A673 (cell line): ENCODE measurements around the gene CPT1C. TPM values are rescaled to one million over a fixed set of nuclear protein-coding genes. Genes with fewer than 3 reads are reported as not detected.

Source experiments
- BruUV-seq: library from RNA; stranded (reverse); fragments of 400-500 nt; replicated peaks from 2 replicates; lab custom pipeline; 2021; lab: Mats Ljungman, UMichigan
- CTCF ChIA-PET: fragments of 300-600 bp; sonication (Branson Sonifier 250); formaldehyde crosslinking; loops from one replicate; lab custom pipeline; 2022; ENCODE audit warnings: antibody characterized with exemption; lab: Charles Lee
- POLR2A ChIA-PET: fragments of 300-600 bp; sonication (Branson Sonifier 250); formaldehyde crosslinking; loops from one replicate; lab custom pipeline; 2022; ENCODE audit warnings: antibody characterized with exemption; ENCODE audit not compliant: low non-redundant PET; lab: Charles Lee
- DNase-seq: peaks from one replicate; pipeline ENCODE4 v3.0.0-alpha.2; 2015; ENCODE audit warnings: low spot score
- H3K27ac ChIP-seq: fragments of 200-600 bp; sonication (generic); 2 replicates; pipeline ENCODE4 v1.5.1; 2016; ENCODE audit warnings: mixed run types, low read depth, mild to moderate bottlenecking, mixed read lengths, antibody characterized with exemption, low read length; ENCODE audit not compliant: poor library complexity, severe bottlenecking
- H3K27me3 ChIP-seq: fragments of 200-600 bp; sonication (generic); replicated peaks from 2 replicates; pipeline ENCODE4 v1.6.1; 2017; ENCODE audit warnings: mixed run types, low read depth, mild to moderate bottlenecking, mixed read lengths, antibody characterized with exemption, low read length; ENCODE audit not compliant: insufficient read depth, poor library complexity
- H3K36me3 ChIP-seq: fragments of 200-600 bp; sonication (generic); 2 replicates; pipeline ENCODE4 v1.6.1; 2016; ENCODE audit warnings: mixed run types, mild to moderate bottlenecking, mixed read lengths, antibody characterized with exemption, low read length; ENCODE audit not compliant: insufficient read depth, poor library complexity, severe bottlenecking
- H3K4me1 ChIP-seq: fragments of 200-600 bp; sonication (generic); 2 replicates; pipeline ENCODE4 v1.6.1; 2017; ENCODE audit warnings: mixed run types, mild to moderate bottlenecking, mixed read lengths, antibody characterized with exemption, low read length; ENCODE audit not compliant: insufficient read depth, poor library complexity, severe bottlenecking
- H3K4me3 ChIP-seq: fragments of 200-600 bp; sonication (generic); 2 replicates; pipeline ENCODE4 v1.5.1; 2016; ENCODE audit warnings: low read depth, mixed run types, mild to moderate bottlenecking, mixed read lengths, low read length; ENCODE audit not compliant: poor library complexity, severe bottlenecking
- H3K9me3 ChIP-seq: fragments of 200-600 bp; sonication (generic); 2 replicates; pipeline ENCODE4 v1.6.1; 2016; ENCODE audit warnings: mixed run types, low read depth, mild to moderate bottlenecking, mixed read lengths, antibody characterized with exemption, low read length; ENCODE audit not compliant: poor library complexity, severe bottlenecking
- EZH2 ChIP-seq: fragments of 200-600 bp; sonication (generic); IDR thresholded peaks from 2 replicates; pipeline ENCODE4 v1.6.1; 2017; ENCODE audit warnings: borderline replicate concordance, low read depth, mild to moderate bottlenecking, mixed read lengths, antibody characterized with exemption, low read length; ENCODE audit not compliant: poor library complexity, severe bottlenecking
- intact Hi-C: fragments of 100-400 bp; cut with micrococcal nuclease; formaldehyde crosslinking; loops from one replicate; pipeline ENCODE4 v1.10.0; 2022; ENCODE audit not compliant: unreplicated experiment
- total RNA-seq: library from RNA; stranded (reverse); gene quantifications from 2 replicates; pipeline ENCODE4 v1.2.3, GENCODE V29; 2021
- TF ChIP-seq, protein P1 (sequence below): fragments of 300-800, 200-600 bp; sonication (generic); conservative IDR thresholded peaks from 2 replicates; pipeline ENCODE4 v1.5.1; 2017; ENCODE audit warnings: low read depth, mild to moderate bottlenecking, antibody characterized with exemption, low read length, moderate library complexity, mixed read lengths

CPT1C gene
- total RNA-seq, 1 experiment from 2014 or later = 23.3 TPM

- TF ChIP-seq, protein P1, sequence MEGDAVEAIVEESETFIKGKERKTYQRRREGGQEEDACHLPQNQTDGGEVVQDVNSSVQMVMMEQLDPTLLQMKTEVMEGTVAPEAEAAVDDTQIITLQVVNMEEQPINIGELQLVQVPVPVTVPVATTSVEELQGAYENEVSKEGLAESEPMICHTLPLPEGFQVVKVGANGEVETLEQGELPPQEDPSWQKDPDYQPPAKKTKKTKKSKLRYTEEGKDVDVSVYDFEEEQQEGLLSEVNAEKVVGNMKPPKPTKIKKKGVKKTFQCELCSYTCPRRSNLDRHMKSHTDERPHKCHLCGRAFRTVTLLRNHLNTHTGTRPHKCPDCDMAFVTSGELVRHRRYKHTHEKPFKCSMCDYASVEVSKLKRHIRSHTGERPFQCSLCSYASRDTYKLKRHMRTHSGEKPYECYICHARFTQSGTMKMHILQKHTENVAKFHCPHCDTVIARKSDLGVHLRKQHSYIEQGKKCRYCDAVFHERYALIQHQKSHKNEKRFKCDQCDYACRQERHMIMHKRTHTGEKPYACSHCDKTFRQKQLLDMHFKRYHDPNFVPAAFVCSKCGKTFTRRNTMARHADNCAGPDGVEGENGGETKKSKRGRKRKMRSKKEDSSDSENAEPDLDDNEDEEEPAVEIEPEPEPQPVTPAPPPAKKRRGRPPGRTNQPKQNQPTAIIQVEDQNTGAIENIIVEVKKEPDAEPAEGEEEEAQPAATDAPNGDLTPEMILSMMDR = no peak
- TF ChIP-seq EZH2 = no peak
- Histone ChIP-seq H3K4me3 (no peak overlapping the region), H3K27ac (no peak overlapping the region), H3K36me3 (no peaks in the 10 kb centered on the region), H3K4me1 (no peaks in the 10 kb centered on the region), H3K27me3 (no peaks in the 10 kb centered on the region), H3K9me3 (no peaks in the 10 kb centered on the region)
- POLR2A ChIA-PET = no interaction called here
- DNase-seq = no peak
- intact Hi-C loops = no loop called here
- CTCF ChIA-PET = no interaction called here
- no TSS peak for BruUV-seq
These were observed 22.4 kb downstream of the CPT1C start for GRCh38 chr19:49713236-49713845.

DNA sequence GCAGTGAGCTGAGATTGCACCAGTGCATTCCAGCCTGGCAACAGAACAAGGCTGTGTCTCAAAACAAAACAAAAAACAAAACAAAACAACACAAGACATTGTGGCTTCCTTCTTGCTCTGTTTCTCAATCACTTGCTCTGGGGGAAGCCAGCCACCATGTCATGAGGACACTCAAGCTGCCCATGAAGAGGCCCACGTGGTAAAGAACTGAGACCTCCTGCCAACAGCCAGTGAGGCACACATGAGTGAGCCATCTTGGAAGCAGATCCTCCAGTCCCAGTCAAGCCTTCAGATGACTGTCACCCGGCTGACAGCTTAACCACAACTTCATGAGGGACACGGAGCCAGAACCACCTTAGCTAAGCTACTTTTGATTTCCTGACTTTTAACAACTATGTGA is 25.2 kb downstream of the CPT1C start:
- BruUV-seq = no TSS peak
- POLR2A ChIA-PET = interaction anchor here (0.6 kb wide), 1 partner anchor 149 kb away, joined by 4 read pairs; no protein-coding TSS in a partner anchor
- CTCF ChIA-PET = interaction anchor here (0.7 kb wide), 1 partner anchor 26 kb away, joined by 3 read pairs; no protein-coding TSS in a partner anchor
- Histone ChIP-seq H3K27me3 (no peaks in the 10 kb centered on the region), H3K4me3 (no peak overlapping the region), H3K36me3 (no peaks in the 10 kb centered on the region), H3K27ac (no peak overlapping the region), H3K9me3 (no peaks in the 10 kb centered on the region), H3K4me1 (no peaks in the 10 kb centered on the region)
- intact Hi-C loops = no loop called here
- DNase-seq = no peak
- TF ChIP-seq, protein P1 = no peak
- TF ChIP-seq EZH2 = no peak

GRCh38 chr19:49718511-49718910 is 27.6 kb downstream of the CPT1C start:
- intact Hi-C loops = no loop called here
- CTCF ChIA-PET = interaction anchor here (0.6 to 0.8 kb wide), 2 partner anchors 101 to 332 kb away, joined by 3 to 4 read pairs; no protein-coding TSS in a partner anchor

More at GRCh38 chr19:49718511-49718910, 27.6 kb downstream of the CPT1C start:
- TF ChIP-seq, protein P1 = no peak
- no peak for TF ChIP-seq EZH2
- Histone ChIP-seq H3K27me3 (no peaks in the 10 kb centered on the region), H3K36me3 (no peaks in the 10 kb centered on the region), H3K4me1 (no peaks in the 10 kb centered on the region), H3K27ac (no peak overlapping the region), H3K9me3 (no peaks in the 10 kb centered on the region), H3K4me3 (no peak overlapping the region)
- POLR2A ChIA-PET = no interaction called here
- DNase-seq = no peak
- no TSS peak for BruUV-seq
